HepG2 (cell line): ENCODE data around the gene RIOK3.

ENCODE experiments used
- ATF3 ChIP-seq: sonication (generic); formaldehyde crosslinking; IDR thresholded peaks from 2 replicates; pipeline ENCODE4 v1.4.0; 2020; ENCODE audit warnings: missing genetic modification reagents
- BCL3 ChIP-seq: sonication (generic); formaldehyde crosslinking; IDR thresholded peaks from 2 replicates; pipeline ENCODE4 v1.5.1; 2020; ENCODE audit warnings: mild to moderate bottlenecking, missing genetic modification reagents, moderate library complexity
- FOSL2 ChIP-seq: sonication (generic); formaldehyde crosslinking; IDR thresholded peaks from 2 replicates; pipeline ENCODE4 v1.4.0; 2020; ENCODE audit warnings: missing genetic modification reagents
- FOXK2 ChIP-seq: fragments of 450-650 bp; IDR thresholded peaks from 2 replicates; pipeline ENCODE4 v1.6.1; 2016
- JUND ChIP-seq: sonication (generic); formaldehyde crosslinking; IDR thresholded peaks from 2 replicates; pipeline ENCODE4 v1.8.0; 2022; ENCODE audit warnings: mild to moderate bottlenecking, missing genetic modification reagents
- MAX ChIP-seq: IDR thresholded peaks from 2 replicates; pipeline ENCODE4 v1.6.1; 2012; ENCODE audit warnings: inconsistent platforms
- MIER3 ChIP-seq: IDR thresholded peaks from 2 replicates; pipeline ENCODE4 v1.6.1; 2016; ENCODE audit warnings: missing compliant biosample characterization, borderline replicate concordance
- MYC ChIP-seq: sonication (generic); formaldehyde crosslinking; IDR thresholded peaks from 2 replicates; pipeline ENCODE4 v1.9.0; 2021; ENCODE audit warnings: missing genetic modification reagents, borderline replicate concordance
- PLRG1 ChIP-seq: fragments of 450-650 bp; conservative IDR thresholded peaks from 2 replicates; pipeline ENCODE4 v1.6.1; 2016
- U2AF2 ChIP-seq: fragments of 200-400 bp; formaldehyde crosslinking; IDR thresholded peaks from 2 replicates; pipeline ENCODE4 v1.6.1; 2017; ENCODE audit warnings: low read depth, mild to moderate bottlenecking, low read length
- ZHX1 ChIP-seq: sonication (generic); formaldehyde crosslinking; IDR thresholded peaks from 2 replicates; pipeline ENCODE4 v1.8.1; 2022; ENCODE audit warnings: low read depth, mild to moderate bottlenecking, missing genetic modification reagents
- ZNF276 ChIP-seq: sonication (generic); formaldehyde crosslinking; IDR thresholded peaks from 2 replicates; pipeline ENCODE4 v1.4.0; 2020; ENCODE audit warnings: mild to moderate bottlenecking, low read depth, missing genetic modification reagents
- ZNF431 ChIP-seq: sonication (generic); formaldehyde crosslinking; IDR thresholded peaks from 2 replicates; pipeline ENCODE4 v1.9.0; 2022; ENCODE audit warnings: missing genetic modification reagents, low read depth, mild to moderate bottlenecking, borderline replicate concordance

GRCh38 chr18:23521907-23522306 is 68.8 kb downstream of the RIOK3 start:
- TF ChIP-seq U2AF2 (no peak), MYC (CRISPR knock-in tag) (no peak), ATF3 (no peak), PLRG1 (no peak), ZHX1 (CRISPR knock-in tag) (no peak), FOXK2 (no peak), FOSL2 (CRISPR knock-in tag) (no peak), MAX (no peak), ZNF276 (CRISPR knock-in tag) (no peak), ZNF431 (CRISPR knock-in tag) (no peak), MIER3 (no peak), BCL3 (CRISPR knock-in tag) (no peak), JUND (CRISPR knock-in tag) (no peak)
